GM12878 (cell line): ENCODE data around the gene ASXL2. TPM values are rescaled to one million over a fixed set of nuclear protein-coding genes. Genes with fewer than 3 reads are reported as not detected.

Experiments
- ATAC-seq: fragments of 200-7000 bp; cut with Tn5 transposase; 3 replicates; pipeline ENCODE4 v1.9.1; 2020; ENCODE audit warnings: mild to moderate bottlenecking, moderate library complexity
- BruUV-seq: library from RNA; stranded (reverse); fragments of 400-500 nt; replicated peaks from 2 replicates; lab custom pipeline; 2021; lab: Mats Ljungman, UMichigan
- CTCF ChIA-PET: fragments of 300-600 bp; sonication (Branson Sonifier 250); formaldehyde crosslinking; extraction: SDS; loops from one replicate; lab custom pipeline; 2021; ENCODE audit warnings: inconsistent platforms; lab: Yijun Ruan, JAX
- POLR2A ChIA-PET: fragments of 350-600 bp; formaldehyde crosslinking; extraction: SDS; loops from one replicate; lab custom pipeline; 2021; ENCODE audit warnings: inconsistent platforms; lab: Charles Lee
- RAD21 ChIA-PET: fragments of 300-600 bp; sonication (Branson Sonifier 250); formaldehyde crosslinking; loops from one replicate; lab custom pipeline; 2023; ENCODE audit warnings: antibody characterized with exemption; ENCODE audit not compliant: unreplicated experiment; lab: Charles Lee
- SMC1A ChIA-PET: fragments of 300-600 bp; sonication (Branson Sonifier 250); formaldehyde crosslinking; loops from one replicate; lab custom pipeline; 2023; ENCODE audit not compliant: unreplicated experiment, uncharacterized antibody; lab: Charles Lee
- DNase-seq: peaks from one replicate; pipeline ENCODE4 v3.0.0-alpha.2; 2011; ENCODE audit warnings: low read depth, low spot score
- FAIRE-seq: peaks from 3 replicates; lab custom pipeline; 2011; peaks lifted over from hg19 to GRCh38; lab: Jason Lieb, UNC
- H2AFZ ChIP-seq: 2 replicates; pipeline ENCODE4 v1.6.0; 2011; ENCODE audit warnings: low read depth, low read length, control low read depth; ENCODE audit not compliant: control insufficient read depth
- H3K27ac ChIP-seq: 2 replicates; pipeline ENCODE4 v1.5.1; 2011; ENCODE audit warnings: control low read depth; ENCODE audit not compliant: control insufficient read depth, insufficient read depth
- H3K27me3 ChIP-seq, 2 experiments: replicated peaks in 1 of 2; 2 replicates each; pipeline versions ENCODE4 v1.6.0 to v1.6.1; 2011; ENCODE audit warnings: low read length in 1 of 2; ENCODE audit not compliant: control insufficient read depth in 2 of 2, insufficient read depth in 2 of 2
- H3K36me3 ChIP-seq, 2 experiments: 2 replicates each; pipeline ENCODE4 v1.5.1; 2011; ENCODE audit warnings: low read length in 1 of 2; ENCODE audit not compliant: control insufficient read depth in 2 of 2, insufficient read depth in 2 of 2
- H3K4me1 ChIP-seq: 2 replicates; pipeline ENCODE4 v1.6.1; 2011; ENCODE audit warnings: mild to moderate bottlenecking, low read length, moderate library complexity, mixed read lengths; ENCODE audit not compliant: control insufficient read depth, insufficient read depth
- H3K4me2 ChIP-seq: 2 replicates; pipeline ENCODE4 v1.6.0; 2011; ENCODE audit warnings: control low read depth; ENCODE audit not compliant: control insufficient read depth, insufficient read depth
- H3K4me3 ChIP-seq: fragments of 200-600 bp; sonication (generic); 2 replicates; pipeline ENCODE4 v1.5.1; 2016
- H3K79me2 ChIP-seq: 2 replicates; pipeline ENCODE4 v1.6.0; 2011; ENCODE audit warnings: low read length; ENCODE audit not compliant: control insufficient read depth, insufficient read depth
- H3K9ac ChIP-seq: 2 replicates; pipeline ENCODE4 v1.8.0; 2011; ENCODE audit warnings: low read length, control low read depth, mixed read lengths; ENCODE audit not compliant: control insufficient read depth, insufficient read depth
- H3K9me3 ChIP-seq: replicated peaks from 3 replicates; pipeline ENCODE4 v1.5.1; 2011; ENCODE audit warnings: mild to moderate bottlenecking, low read length; ENCODE audit not compliant: control insufficient read depth, insufficient read depth
- H4K20me1 ChIP-seq: 2 replicates; pipeline ENCODE4 v1.6.0; 2011; ENCODE audit not compliant: control insufficient read depth, insufficient read depth
- BHLHE40 ChIP-seq, 2 experiments: fragments of 450-650 bp in 1 of 2; IDR thresholded peaks; 2 replicates each; pipeline ENCODE4 v1.6.1; 2011 to 2017; ENCODE audit warnings: low read depth in 2 of 2, borderline replicate concordance in 1 of 2, improper control_type of control experiment in 1 of 2, low read length in 1 of 2, mild to moderate bottlenecking in 1 of 2
- TCF7 ChIP-seq: IDR thresholded peaks from 2 replicates; pipeline ENCODE4 v1.6.1; 2014; ENCODE audit warnings: antibody characterized with exemption, borderline replicate concordance
- WGBS: methylation state at CpG from one replicate; pipeline ENCODE4 v1.1.6; 2016; ENCODE audit warnings: low lambda C conversion rate; ENCODE audit not compliant: insufficient replicate concordance, insufficient coverage; ENCODE audit errors: missing lambda C conversion rate; 5-methylcytosine and 5-hydroxymethylcytosine counted together
- in situ Hi-C: fragments of 300-500 bp; cut with MboI; formaldehyde crosslinking; loops from 9 replicates; pipeline ENCODE4 v1.14.3; 2018; ENCODE audit warnings: mixed read lengths
- intact Hi-C: fragments of 100-400 bp; cut with micrococcal nuclease; formaldehyde crosslinking; loops from one replicate; pipeline ENCODE4 v1.14.2; 2022; ENCODE audit not compliant: unreplicated experiment
- polyA plus RNA-seq, 11 experiments: library from polyadenylated mRNA; depleted of rRNA in 4 of 11; unstranded in 6 of 11; stranded (reverse) in 5 of 11; fragments of >200 nt; fragmentation: Nextera tagmentation in 4 of 11; fragmentation: Illumina TruSeq in 1 of 11; extraction: Ambion mirVana in 4 of 11; extraction: Trizol in 1 of 11; gene quantifications; 1 replicate in 1 of 11; 2 replicates in 10 of 11; pipeline versions ENCODE4 v1.2.1 to v1.2.3, GENCODE V29; 2011 to 2016; ENCODE audit warnings: inconsistent platforms in 2 of 11, missing spikeins in 2 of 11, low read depth in 1 of 11
- small RNA-seq: library from RNA; depleted of rRNA; stranded (forward); fragments of <200 nt; gene quantifications from one replicate; pipeline ENCODE3, GENCODE V24; 2014
- total RNA-seq, 4 experiments: library from RNA; depleted of rRNA in 3 of 4; stranded (reverse); fragments of >200 nt in 3 of 4; fragmentation: Illumina TruSeq in 1 of 4; extraction: Trizol in 1 of 4; gene quantifications; 2 replicates each; pipeline versions ENCODE4 v1.2.1 to v1.2.3, GENCODE V29; 2013 to 2021
- TF ChIP-seq, protein P1 (sequence below): fragments of 450-650 bp; IDR thresholded peaks from 2 replicates; pipeline ENCODE4 v1.6.1; 2014; ENCODE audit warnings: mild to moderate bottlenecking

Gene ASXL2
- total and polyA plus RNA-seq, 10 of the 15 experiments (the other 5 are each of a cell fraction or from before 2014, with no cell fraction given), result 1.3 to 17.7 (median 5.5) TPM

DNA sequence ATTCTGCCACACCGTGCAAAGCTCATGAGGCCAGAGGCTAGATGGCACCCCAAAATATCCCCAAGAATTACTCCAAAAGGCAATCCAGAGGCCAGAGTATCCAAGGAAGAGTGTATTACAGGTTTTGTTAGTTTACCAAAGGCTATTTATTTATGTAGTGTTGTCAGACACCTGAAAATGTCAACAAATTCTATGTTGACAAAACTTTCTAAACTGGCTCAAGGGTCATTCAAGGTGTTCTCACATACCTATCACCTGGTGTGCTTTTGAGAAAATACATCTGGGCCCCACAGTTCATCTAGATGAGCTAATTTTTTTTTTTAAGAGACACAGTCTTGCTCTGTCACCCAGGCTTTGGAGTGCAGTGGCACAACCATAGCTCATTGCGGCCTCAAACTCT lies 192.5 kb downstream of the ASXL2 start:
- ChIA-PET SMC1A (interaction anchor here (1.0 to 1.6 kb wide), 6 partner anchors 10 to 79 kb away, joined by 3 to 5 read pairs (median 3); no protein-coding TSS in a partner anchor), CTCF (interaction anchor here (1.2 to 3.7 kb wide), 5 partner anchors 10 to 79 kb away, joined by 3 to 21 read pairs (median 3); no protein-coding TSS in a partner anchor), POLR2A (no interaction called here), RAD21 (no interaction called here)
- H3K79me2 ChIP-seq, result no peaks in the 10 kb centered on the region
- TF ChIP-seq, protein P1, sequence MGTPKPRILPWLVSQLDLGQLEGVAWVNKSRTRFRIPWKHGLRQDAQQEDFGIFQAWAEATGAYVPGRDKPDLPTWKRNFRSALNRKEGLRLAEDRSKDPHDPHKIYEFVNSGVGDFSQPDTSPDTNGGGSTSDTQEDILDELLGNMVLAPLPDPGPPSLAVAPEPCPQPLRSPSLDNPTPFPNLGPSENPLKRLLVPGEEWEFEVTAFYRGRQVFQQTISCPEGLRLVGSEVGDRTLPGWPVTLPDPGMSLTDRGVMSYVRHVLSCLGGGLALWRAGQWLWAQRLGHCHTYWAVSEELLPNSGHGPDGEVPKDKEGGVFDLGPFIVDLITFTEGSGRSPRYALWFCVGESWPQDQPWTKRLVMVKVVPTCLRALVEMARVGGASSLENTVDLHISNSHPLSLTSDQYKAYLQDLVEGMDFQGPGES, result no peak
- no peaks in the 10 kb centered on the region for H3K27me3 ChIP-seq
- no peaks in the 10 kb centered on the region for H3K9me3 ChIP-seq
- WGBS, result 45% methylated on average over 2 of the region's 2 CpGs
- FAIRE-seq (no peak), ATAC-seq (no peak), DNase-seq (no peak)
- no peaks in the 10 kb centered on the region for H3K36me3 ChIP-seq
- no peak overlapping the region for H2AFZ ChIP-seq
- H3K9ac ChIP-seq, result no peak overlapping the region
- intact Hi-C loops, result no loop called here
- H3K4me1 ChIP-seq, result no peaks in the 10 kb centered on the region
- no peaks in the 10 kb centered on the region for H4K20me1 ChIP-seq
- no peak overlapping the region for H3K4me3 ChIP-seq
- no peak overlapping the region for H3K4me2 ChIP-seq
- H3K27ac ChIP-seq, result no peak overlapping the region
- no TSS peak for BruUV-seq
- in situ Hi-C loops, result no loop called here

DNA sequence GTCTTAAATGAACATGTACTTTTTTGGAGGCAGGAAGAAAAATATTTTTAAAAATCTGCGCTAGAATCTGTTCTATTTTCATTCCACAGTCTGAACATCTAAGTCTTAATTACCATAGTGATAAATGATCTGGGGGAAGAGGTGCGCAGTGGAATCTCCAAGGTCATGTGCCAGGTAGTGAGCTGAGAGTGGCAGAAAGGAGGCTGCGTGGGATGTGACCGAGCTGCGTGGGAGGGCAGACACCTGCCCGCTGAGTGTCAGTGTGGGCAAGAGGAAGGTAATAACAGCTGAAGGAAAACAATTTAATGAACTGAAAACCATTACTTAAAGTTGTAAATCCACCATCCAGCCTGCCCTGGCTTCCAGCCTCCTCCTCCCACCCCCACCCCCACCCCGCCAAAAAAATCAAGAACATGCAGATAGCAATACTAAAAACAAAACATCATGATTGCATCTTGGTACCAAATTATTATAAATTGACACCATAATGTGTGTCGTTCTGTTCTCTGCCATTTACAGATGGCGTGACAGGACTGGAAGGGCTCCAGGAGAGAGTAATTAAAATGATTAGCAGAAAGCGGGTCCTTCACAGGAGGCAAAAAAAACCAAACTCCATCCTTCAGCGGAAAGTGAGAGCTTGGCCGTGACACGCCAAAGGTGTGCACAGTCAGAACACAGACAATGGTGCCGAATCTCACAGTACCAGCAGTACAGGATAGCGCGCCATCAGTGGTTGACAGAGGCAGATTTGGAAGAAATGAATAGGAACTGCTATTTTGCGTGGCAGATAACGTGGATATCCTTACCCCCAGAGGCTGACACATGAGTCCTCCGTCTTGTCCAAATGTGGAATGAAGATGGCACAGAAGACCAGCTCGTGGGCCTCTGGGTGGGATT lies 193.5 kb downstream of the ASXL2 start:
- Histone ChIP-seq H3K27ac (no peak overlapping the region), H4K20me1 (no peaks in the 10 kb centered on the region), H3K4me1 (no peaks in the 10 kb centered on the region), H2AFZ (no peak overlapping the region), H3K9me3 (no peaks in the 10 kb centered on the region), H3K4me3 (no peak overlapping the region), H3K36me3 (no peaks in the 10 kb centered on the region), H3K27me3 (no peaks in the 10 kb centered on the region), H3K79me2 (no peaks in the 10 kb centered on the region), H3K4me2 (no peak overlapping the region), H3K9ac (no peak overlapping the region)
- in situ Hi-C loops, result no loop called here
- ChIA-PET CTCF (interaction anchor here (1.2 to 3.7 kb wide), 3 partner anchors 15 to 78 kb away, joined by 3 to 21 read pairs (median 12); no protein-coding TSS in a partner anchor), POLR2A (interaction anchor here (0.6 kb wide), 1 partner anchor 773 kb away, joined by 4 read pairs; no protein-coding TSS in a partner anchor), RAD21 (no interaction called here), SMC1A (interaction anchor here (1.0 to 1.6 kb wide), 4 partner anchors 9 to 22 kb away, joined by 3 to 4 read pairs (median 3); no protein-coding TSS in a partner anchor)
- ATAC-seq, result no peak
- WGBS, result 50% methylated on average over 20 of the region's 20 CpGs
- no peak for TF ChIP-seq TCF7
- TF ChIP-seq BHLHE40 (IDR thresholded peaks at IDR 0.05; ENCODE audit: borderline replicate concordance in 1 of 2, low read depth in 2 of 2, low read length in 1 of 2), result peak in 1 of 2 experiments; percentile 33; a peak in 1 of 4 replicates
- no TSS peak for BruUV-seq
- intact Hi-C loops, result no loop called here
- FAIRE-seq, result no peak
- DNase-seq, result no peak

Small RNAs within 50 kb of the gene (small RNA-seq; reads per million reads assigned to genes)
- gene NDUFB4P4 (not detected), gene RF00019 (not detected)

Other genes starting within 250 kb of the ASXL2 start
- 4.5 and 4.6 TPM in 2 replicates for gene DTNB, start 204.9 kb downstream of the ASXL2 start, total RNA-seq (2014; rRNA removed)
- 5.3 and 6.8 TPM in 2 replicates for gene DTNB, start 204.9 kb downstream of the ASXL2 start, total RNA-seq (2014; rRNA removed; fragmentation: Illumina TruSeq; extraction: Trizol)
- gene DTNB, start 204.9 kb downstream of the ASXL2 start, total RNA-seq (2021), result 9.7 TPM in 2 replicates
- gene DTNB, start 204.9 kb downstream of the ASXL2 start, polyA plus RNA-seq (2011; rRNA removed), result 12.1 and 14.0 TPM in 2 replicates
- 6.0 and 7.4 TPM in 2 replicates for gene DTNB, start 204.9 kb downstream of the ASXL2 start, polyA plus RNA-seq (2014; fragmentation: Illumina TruSeq; extraction: Trizol)
- 10 to 100 TPM; 23.9 to 30.6 TPM for gene DTNB, start 204.9 kb downstream of the ASXL2 start, polyA plus RNA-seq (2014; fragmentation: Nextera tagmentation; extraction: Ambion mirVana)
- gene DTNB, start 204.9 kb downstream of the ASXL2 start, polyA plus RNA-seq (2014; rRNA removed), result 6.0 and 6.6 TPM in 2 replicates
- gene DTNB, start 204.9 kb downstream of the ASXL2 start, polyA plus RNA-seq (2016; fragmentation: Nextera tagmentation; extraction: Ambion mirVana), result 10 to 100 TPM; 17.6 to 23.0 TPM
- 0.28 and 0.54 TPM in 2 replicates for gene KIF3C, start 104.0 kb upstream of the ASXL2 start, total RNA-seq (2014; rRNA removed)
- gene KIF3C, start 104.0 kb upstream of the ASXL2 start, total RNA-seq (2014; rRNA removed; fragmentation: Illumina TruSeq; extraction: Trizol), result 0.22 and 0.28 TPM in 2 replicates
- gene KIF3C, start 104.0 kb upstream of the ASXL2 start, total RNA-seq (2021), result 0.62 and 0.88 TPM in 2 replicates
- gene KIF3C, start 104.0 kb upstream of the ASXL2 start, polyA plus RNA-seq (2011; rRNA removed), result 0.20 and 0.48 TPM in 2 replicates
- 0.29 and 0.51 TPM in 2 replicates for gene KIF3C, start 104.0 kb upstream of the ASXL2 start, polyA plus RNA-seq (2014; fragmentation: Illumina TruSeq; extraction: Trizol)
- gene KIF3C, start 104.0 kb upstream of the ASXL2 start, polyA plus RNA-seq (2014; fragmentation: Nextera tagmentation; extraction: Ambion mirVana), result under 1 TPM; 0.10 to 0.16 TPM
- gene KIF3C, start 104.0 kb upstream of the ASXL2 start, polyA plus RNA-seq (2014; rRNA removed), result 0.45 and 1.3 TPM in 2 replicates
- under 1 TPM; 0.56 to 0.63 TPM for gene KIF3C, start 104.0 kb upstream of the ASXL2 start, polyA plus RNA-seq (2016; fragmentation: Nextera tagmentation; extraction: Ambion mirVana)
- 42.5 and 45.1 TPM in 2 replicates for gene RAB10, start 155.6 kb upstream of the ASXL2 start, total RNA-seq (2014; rRNA removed)
- 70.1 and 71.1 TPM in 2 replicates for gene RAB10, start 155.6 kb upstream of the ASXL2 start, total RNA-seq (2014; rRNA removed; fragmentation: Illumina TruSeq; extraction: Trizol)
- gene RAB10, start 155.6 kb upstream of the ASXL2 start, total RNA-seq (2021), result 87.5 and 88.9 TPM in 2 replicates
- gene RAB10, start 155.6 kb upstream of the ASXL2 start, polyA plus RNA-seq (2011; rRNA removed), result 108 and 190 TPM in 2 replicates
- 84.0 and 138 TPM in 2 replicates for gene RAB10, start 155.6 kb upstream of the ASXL2 start, polyA plus RNA-seq (2014; fragmentation: Illumina TruSeq; extraction: Trizol)
- gene RAB10, start 155.6 kb upstream of the ASXL2 start, polyA plus RNA-seq (2014; fragmentation: Nextera tagmentation; extraction: Ambion mirVana), result 10 to 100 TPM; 13.3 to 24.8 TPM
- 44.2 and 79.9 TPM in 2 replicates for gene RAB10, start 155.6 kb upstream of the ASXL2 start, polyA plus RNA-seq (2014; rRNA removed)
- gene RAB10, start 155.6 kb upstream of the ASXL2 start, polyA plus RNA-seq (2016; fragmentation: Nextera tagmentation; extraction: Ambion mirVana), result 100 to 1,000 TPM; 108 to 109 TPM